Measurements from ENCODE around the gene RASD1.
"Not testable (repeated sequence)": the region's sequence is repeated elsewhere in the genome, so short reads cannot be mapped to it uniquely, and the experiment has no call there.

RASD1 gene

GRCh38 chr17:17497065-17497844, 1.1 kb upstream of the RASD1 start:
- DNase-seq (ENCODE audit: low spot score), result no peak

DNA sequence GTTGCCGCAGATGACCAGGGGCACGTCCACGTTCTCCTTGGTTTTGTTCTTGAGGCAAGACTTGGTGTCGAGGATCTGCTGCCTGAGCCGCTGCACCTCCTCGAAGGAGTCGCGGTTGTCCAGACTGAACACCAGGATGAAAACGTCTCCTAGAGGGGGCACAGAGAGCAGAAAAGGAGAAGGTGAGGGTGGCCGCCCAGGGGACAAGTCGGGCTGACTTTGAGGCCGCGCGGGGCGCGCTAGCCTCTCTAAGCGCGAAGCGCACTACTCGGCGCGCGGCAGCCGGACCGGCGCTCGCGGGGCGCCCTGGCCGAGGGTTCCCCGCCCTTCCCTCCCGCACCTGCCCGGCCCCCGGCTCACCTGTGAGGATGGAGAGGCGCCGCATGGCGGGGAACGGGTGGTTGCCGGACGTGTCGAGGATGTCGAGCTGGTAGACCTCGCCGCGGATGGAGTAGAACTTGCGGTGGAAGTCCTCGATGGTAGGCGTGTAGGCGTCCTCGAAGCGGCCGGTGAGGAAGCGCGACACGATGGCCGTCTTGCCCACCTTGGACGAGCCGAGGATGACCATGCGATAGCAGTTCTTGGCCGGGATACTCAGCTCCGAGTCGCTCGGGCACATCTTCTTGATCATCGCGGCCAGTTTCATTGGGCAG, 533 bp downstream of the RASD1 start:
- no peak for DNase-seq (ENCODE audit: low spot score)

DNA sequence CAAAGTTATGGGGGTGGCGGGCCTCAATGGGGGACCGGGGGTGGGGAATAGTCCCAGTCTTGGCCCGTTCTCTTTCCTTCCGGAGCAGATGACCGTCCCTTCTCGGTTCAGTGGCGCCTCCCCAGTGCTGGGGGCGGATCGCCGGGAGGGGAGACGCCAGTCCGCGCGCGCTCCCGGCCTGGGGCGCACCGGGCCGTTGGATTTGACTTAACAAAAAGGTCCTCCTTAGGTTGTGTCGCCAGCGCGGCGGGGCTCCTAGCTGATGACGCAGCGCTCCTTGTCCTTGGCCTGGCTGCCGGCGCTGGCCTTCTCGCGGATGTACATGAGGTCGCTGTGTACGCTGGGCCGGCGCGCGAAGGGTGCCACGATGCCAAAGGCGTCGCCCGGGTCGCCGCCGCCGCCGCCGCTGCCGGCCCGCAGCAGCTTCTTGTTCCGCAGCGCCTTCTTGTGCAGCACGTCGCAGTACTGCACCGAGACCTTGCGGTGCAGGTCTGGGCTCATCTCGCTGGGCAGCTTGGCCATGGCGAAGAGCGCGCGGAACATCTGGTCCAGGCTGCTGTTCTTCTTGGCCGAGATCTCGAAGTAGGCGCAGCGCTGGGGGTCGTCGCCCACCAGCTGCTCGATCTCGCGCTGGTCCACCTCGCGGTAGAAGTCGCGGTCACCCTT, 1.2 kb downstream of the RASD1 start:
- DNase-seq (ENCODE audit: low spot score), result no peak

DNA sequence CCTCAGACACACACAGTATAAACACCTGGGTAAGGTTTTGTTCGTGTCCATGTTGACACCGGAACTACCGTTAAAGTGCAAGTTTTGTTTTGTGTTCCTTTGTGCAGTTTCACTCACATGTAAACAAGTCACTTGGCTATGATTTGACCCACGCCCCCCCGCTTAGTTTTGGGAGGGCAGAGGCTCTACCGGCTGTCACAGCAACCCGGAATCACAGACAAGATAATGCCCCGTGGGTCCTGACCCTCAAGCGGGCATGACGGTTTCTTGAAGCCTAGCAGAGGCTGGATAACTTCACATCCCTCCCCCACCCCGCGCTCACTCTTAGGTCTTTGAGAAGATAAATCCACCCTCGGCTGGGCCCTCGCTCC, 1.7 kb downstream of the RASD1 start:
- DNase-seq (ENCODE audit: low spot score), result no peak

DNA sequence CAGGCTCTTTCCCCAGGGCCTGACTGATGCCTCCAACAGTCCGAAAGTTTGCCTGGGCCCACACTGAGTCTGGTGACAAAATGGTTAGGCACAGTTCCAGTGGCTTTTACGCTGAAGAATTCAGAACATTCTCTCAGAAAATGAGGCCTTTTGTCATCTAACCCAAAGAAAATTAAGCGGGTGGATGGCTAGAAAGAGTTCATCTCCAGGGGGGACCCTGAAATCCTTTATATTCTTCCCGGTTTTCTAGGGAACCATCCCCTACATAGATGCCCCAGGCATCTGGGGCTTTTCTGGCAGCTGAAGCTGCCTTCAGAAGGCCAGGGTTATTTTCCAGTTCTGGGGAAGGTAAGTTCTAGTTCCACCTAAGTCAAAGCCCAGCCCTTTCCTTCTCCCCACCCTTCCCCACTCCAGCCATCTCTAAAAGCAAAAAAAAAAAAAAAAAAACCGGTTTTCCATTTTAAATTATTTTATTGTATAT, 2.2 kb downstream of the RASD1 start:
- DNase-seq (ENCODE audit: low spot score), result no peak

DNA sequence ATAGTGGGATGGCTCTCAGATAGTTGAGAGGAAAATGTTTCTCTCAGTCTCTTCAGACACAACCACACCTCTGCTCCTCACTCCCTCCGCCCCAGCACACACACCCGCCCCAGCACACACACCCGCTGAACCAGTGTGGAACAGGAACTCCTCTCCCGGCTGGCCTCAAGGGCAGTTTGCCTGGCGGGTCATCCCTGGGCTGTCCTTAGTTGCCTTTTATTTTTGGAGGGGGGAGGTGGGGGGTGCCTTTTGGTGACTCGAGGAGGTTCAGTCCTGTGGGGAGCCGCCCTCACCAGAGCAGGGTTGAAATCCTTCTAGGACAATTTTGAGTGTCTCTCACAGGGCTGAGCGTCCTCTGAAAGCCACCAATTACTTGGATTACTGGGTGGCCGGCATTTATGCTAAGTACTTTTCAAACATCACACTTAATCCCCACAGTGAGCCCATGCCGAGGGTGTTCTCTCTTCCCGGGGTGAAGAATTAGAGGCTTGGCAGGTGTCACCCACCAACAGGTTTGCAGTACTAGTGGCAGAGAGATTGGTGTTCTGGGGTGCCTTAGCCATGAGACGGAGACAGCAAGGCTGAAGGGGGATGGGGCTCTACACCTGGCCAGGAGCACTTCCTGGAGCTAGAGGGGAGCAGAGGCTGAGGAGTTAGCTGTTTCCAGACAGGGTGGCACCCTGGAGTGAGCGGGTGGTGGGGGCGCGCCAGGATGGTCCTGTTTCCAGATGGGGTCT, 2.8 kb downstream of the RASD1 start:
- DNase-seq (ENCODE audit: low spot score), result no peak

- no peak for DNase-seq (ENCODE audit: low spot score)
Observed at GRCh38 chr17:17492571-17492970, 3.6 kb downstream of the RASD1 start.

DNA sequence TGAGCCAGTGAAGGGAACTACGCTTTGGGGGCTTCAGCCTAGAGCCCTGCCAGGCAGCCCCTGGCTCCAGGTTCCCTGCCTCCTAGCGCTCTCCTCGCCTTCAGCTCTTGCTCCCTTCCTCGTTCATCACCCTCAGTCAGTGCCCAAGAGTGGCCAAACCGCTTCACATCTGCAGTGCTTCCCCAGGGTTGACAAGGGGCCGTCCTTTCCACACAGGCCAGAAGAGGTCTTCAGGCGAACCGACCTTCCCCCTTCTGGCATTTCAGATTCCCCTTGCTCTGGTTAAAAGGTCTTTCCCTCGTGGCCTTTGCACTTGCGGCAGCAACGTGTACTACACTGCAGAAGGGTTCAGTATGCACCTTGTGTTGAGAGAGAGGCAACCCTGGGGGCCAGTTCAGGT, 4.1 kb downstream of the RASD1 start:
- no peak for DNase-seq (ENCODE audit: low spot score)

GRCh38 chr17:17491546-17491988, 4.6 kb downstream of the RASD1 start:
- DNase-seq (ENCODE audit: low spot score), result no peak

DNA sequence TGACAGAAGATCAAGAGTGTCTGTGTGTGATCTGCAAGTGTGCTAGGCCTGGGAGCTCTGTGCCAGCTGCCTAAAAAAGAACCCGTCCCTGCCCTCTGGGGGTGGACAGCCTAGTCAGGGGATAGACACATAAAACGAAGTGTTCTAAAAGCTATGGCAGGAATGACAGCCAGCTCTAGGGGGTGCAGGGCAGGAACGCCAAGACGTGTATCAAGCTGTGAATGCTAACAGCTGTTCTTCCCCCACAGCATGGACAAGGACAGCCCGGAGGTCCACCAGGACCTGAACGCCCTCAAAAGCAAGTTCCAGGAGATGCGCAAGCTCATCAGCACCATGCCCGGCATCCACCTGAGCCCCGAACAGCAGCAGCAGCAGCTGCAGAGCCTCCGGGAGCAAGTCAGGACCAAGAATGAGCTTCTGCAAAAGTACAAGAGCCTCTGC, 5.1 kb downstream of the RASD1 start:
- DNase-seq (ENCODE audit: low spot score), result no peak

DNA sequence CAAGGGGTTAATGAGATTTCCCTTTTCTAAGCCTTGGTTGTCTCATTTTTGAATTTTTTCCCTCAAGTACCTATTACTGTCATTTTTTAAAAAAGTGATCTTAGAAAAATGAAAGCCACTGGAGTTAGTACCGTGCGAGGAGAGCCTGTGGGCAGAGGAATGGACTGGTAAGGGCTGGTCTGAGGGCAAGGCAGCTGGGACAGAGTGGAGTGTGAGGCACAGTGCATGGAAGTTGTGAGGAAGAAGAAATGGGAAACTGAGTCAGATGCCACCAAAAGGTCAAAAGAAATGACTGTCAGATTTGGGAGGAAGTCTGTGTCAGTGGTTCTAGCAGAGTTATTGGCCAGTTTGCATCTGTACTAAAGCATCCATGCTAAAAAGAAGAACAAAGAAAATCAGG, 8.2 kb downstream of the RASD1 start:
- DNase-seq (ENCODE audit: low spot score), result no peak

DNA sequence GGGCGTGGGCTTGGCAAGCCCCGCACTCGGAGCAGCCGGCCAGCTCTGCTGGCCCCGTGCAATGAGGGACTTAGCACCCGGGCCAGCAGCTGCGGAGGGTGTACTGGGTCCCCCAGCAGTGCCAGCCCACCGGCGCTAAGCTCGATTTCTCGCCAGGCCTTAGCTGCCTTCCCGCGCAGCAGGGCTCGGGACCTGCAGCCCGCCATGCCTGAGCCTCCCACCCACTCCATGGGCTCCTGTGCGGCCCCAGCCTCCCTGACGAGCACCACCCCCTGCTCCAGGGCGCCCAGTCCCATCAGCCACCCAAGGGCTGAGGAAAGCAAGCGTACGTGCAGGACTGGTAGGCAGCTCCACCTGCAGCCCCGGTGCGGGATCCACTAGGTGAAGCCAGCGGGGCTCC, 9.8 kb downstream of the RASD1 start:
- not testable (repeated sequence) for DNase-seq (ENCODE audit: low spot score)

- DNase-seq (ENCODE audit: low spot score), result no peak
Observed at GRCh38 chr17:17485420-17485819, 10.8 kb downstream of the RASD1 start.

DNA sequence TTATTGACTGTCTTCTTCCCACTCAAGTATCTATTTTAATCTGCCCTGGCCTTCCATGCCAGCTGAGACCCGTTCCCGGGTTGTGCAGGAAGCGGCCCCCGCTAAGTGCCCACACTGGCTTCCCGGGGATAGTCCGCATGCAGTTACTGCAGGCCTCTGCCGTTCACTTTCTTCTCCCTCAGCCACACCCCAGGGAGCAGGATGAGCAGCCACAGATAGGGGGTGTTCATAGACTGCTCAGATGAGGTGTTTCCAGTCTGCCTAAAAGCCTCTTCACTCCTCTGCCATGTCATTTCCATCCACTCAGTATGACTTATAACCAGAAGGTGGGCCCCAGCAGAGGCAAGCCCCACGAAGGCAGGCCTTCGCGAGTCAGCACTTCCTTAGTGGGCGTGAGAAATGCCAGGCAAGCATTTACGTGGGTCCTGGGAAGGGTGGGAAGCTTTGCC, 11.7 kb downstream of the RASD1 start:
- DNase-seq (ENCODE audit: low spot score), result no peak

GRCh38 chr17:17481860-17482259, 14.3 kb downstream of the RASD1 start:
- DNase-seq (ENCODE audit: low spot score), result no peak

DNA sequence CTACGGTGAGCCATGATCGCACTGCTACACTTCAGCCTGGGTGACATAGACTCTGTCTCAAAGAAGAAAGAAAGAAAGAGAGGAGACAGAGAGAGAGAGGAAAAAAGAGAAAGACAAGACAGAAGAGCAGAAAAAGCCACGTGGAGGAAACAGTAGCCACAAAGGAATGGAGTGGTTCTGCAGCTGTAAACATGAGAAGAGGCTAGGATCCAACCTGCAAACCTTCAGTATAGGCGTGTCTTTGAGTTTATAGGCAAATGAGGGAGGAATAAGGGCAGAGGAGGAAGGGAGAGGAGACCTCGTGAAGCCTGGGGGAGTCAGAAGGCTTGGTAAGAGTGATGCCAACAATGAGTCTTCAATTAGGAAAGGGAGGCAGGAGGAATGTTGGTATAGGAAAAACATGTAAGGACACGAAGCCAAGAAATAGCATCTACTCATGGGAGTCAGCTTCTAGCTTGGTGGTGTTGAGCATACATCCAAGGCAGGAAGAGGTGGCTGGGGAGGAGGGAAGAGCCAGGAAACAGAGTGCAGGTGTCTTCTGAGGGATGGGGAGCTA, 15.5 kb downstream of the RASD1 start:
- no peak for DNase-seq (ENCODE audit: low spot score)

DNA sequence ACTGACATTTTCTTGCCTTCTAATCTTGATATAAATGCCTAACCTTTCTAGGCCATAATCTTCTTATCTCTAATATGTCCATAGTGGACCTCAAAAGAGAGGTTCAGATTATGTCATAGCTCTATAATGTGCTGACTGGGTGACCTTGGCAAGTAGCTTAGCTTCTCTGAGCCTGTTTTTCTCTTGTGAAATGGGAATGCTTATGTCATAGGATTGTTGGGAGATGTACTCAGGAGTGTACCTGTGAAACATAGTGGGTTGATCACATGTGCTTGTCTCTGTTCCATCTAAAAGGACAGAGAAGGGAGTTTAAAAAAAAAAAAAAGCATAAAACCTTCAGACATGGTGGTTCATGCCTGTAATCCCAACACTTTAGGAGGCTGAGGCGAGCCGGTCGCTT, 17.0 kb downstream of the RASD1 start:
- DNase-seq (ENCODE audit: low spot score), result no peak

- DNase-seq (ENCODE audit: low spot score), result peak; percentile 96
Observed at GRCh38 chr17:17476865-17477467, 19.2 kb downstream of the RASD1 start, which contains the start of gene MED9. Gene MED9 (plus strand): TSS chr17:17477000. CDS start chr17:17477042, 42 bp downstream.

GRCh38 chr17:17474341-17474740, 21.9 kb downstream of the RASD1 start:
- DNase-seq (ENCODE audit: low spot score), result no peak

GRCh38 chr17:17472333-17472920, 23.8 kb downstream of the RASD1 start:
- no peak for DNase-seq (ENCODE audit: low spot score)

- no peak for DNase-seq (ENCODE audit: low spot score)
Observed at GRCh38 chr17:17469996-17470395, 26.2 kb downstream of the RASD1 start.
